Glutamatergic neuron (in vitro differentiated cells): Measurements from ENCODE around the gene OR10H5. TPM values are rescaled to one million over a fixed set of nuclear protein-coding genes. Genes with fewer than 3 reads are reported as not detected.
"Not testable (repeated sequence)": the region's sequence is repeated elsewhere in the genome, so short reads cannot be mapped to it uniquely, and the experiment has no call there.

ENCODE experiments used
- DNase-seq: peaks from one replicate; pipeline ENCODE4 v3.0.0; 2022
- H3K27ac Mint-ChIP-seq: one replicate; pipeline ENCODE4 v1.8.0; 2020; ENCODE audit warnings: mild to moderate bottlenecking, mixed read lengths, inconsistent platforms; ENCODE audit not compliant: unreplicated experiment
- H3K27me3 Mint-ChIP-seq: one replicate; pipeline ENCODE4 v1.8.0; 2020; ENCODE audit warnings: mild to moderate bottlenecking, moderate library complexity, mixed read lengths, inconsistent platforms; ENCODE audit not compliant: unreplicated experiment
- H3K36me3 Mint-ChIP-seq: one replicate; pipeline ENCODE4 v1.8.0; 2020; ENCODE audit warnings: mild to moderate bottlenecking, mixed read lengths, inconsistent platforms; ENCODE audit not compliant: unreplicated experiment
- H3K4me1 Mint-ChIP-seq: one replicate; pipeline ENCODE4 v1.8.0; 2020; ENCODE audit warnings: mild to moderate bottlenecking, low read depth, mixed read lengths, inconsistent platforms; ENCODE audit not compliant: unreplicated experiment
- H3K4me3 Mint-ChIP-seq: one replicate; pipeline ENCODE4 v1.8.0; 2020; ENCODE audit warnings: mild to moderate bottlenecking, mixed read lengths, inconsistent platforms; ENCODE audit not compliant: unreplicated experiment
- H3K9me3 Mint-ChIP-seq: one replicate; pipeline ENCODE4 v1.8.0; 2020; ENCODE audit warnings: mild to moderate bottlenecking, moderate library complexity, mixed read lengths, inconsistent platforms; ENCODE audit not compliant: unreplicated experiment
- total RNA-seq: library from RNA; stranded (reverse); fragmentation: NEBNext Ultra II Directional; extraction: Animal tissue kit (Norgen Biotek cat#: 25700); gene quantifications from one replicate; pipeline ENCODE4 v1.2.1, GENCODE V29; 2021; ENCODE audit not compliant: unreplicated experiment
- TF ChIP-seq, protein P1 (sequence below): fragments of 200-600 bp; sonication (generic); IDR thresholded peaks from one replicate; pipeline ENCODE4 v1.5.0; 2021; ENCODE audit not compliant: partially characterized antibody, unreplicated experiment

Gene OR10H5
- total RNA-seq, 1 donor from 2014 or later = not detected

GRCh38 chr19:15782211-15782610, 5.2 kb upstream of the OR10H5 start:
- no peak for DNase-seq
- Mint-ChIP-seq H3K4me3 (no peak overlapping the region), H3K9me3 (peaks cover 3% of the 10 kb centered on the region), H3K27me3 (peaks cover 7% of the 10 kb centered on the region), H3K4me1 (no peaks in the 10 kb centered on the region), H3K36me3 (no peaks in the 10 kb centered on the region), H3K27ac (no peak overlapping the region)
- TF ChIP-seq, protein P1, sequence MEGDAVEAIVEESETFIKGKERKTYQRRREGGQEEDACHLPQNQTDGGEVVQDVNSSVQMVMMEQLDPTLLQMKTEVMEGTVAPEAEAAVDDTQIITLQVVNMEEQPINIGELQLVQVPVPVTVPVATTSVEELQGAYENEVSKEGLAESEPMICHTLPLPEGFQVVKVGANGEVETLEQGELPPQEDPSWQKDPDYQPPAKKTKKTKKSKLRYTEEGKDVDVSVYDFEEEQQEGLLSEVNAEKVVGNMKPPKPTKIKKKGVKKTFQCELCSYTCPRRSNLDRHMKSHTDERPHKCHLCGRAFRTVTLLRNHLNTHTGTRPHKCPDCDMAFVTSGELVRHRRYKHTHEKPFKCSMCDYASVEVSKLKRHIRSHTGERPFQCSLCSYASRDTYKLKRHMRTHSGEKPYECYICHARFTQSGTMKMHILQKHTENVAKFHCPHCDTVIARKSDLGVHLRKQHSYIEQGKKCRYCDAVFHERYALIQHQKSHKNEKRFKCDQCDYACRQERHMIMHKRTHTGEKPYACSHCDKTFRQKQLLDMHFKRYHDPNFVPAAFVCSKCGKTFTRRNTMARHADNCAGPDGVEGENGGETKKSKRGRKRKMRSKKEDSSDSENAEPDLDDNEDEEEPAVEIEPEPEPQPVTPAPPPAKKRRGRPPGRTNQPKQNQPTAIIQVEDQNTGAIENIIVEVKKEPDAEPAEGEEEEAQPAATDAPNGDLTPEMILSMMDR = no peak

GRCh38 chr19:15782896-15783295, 4.6 kb upstream of the OR10H5 start:
- H3K27ac Mint-ChIP-seq, H3K36me3 Mint-ChIP-seq, DNase-seq, H3K4me3 Mint-ChIP-seq, H3K4me1 Mint-ChIP-seq, H3K27me3 Mint-ChIP-seq, H3K9me3 Mint-ChIP-seq: not testable (repeated sequence)

GRCh38 chr19:15788594-15789270, 1.3 kb downstream of the OR10H5 start:
- TF ChIP-seq, protein P1 = no peak
- H3K27ac Mint-ChIP-seq = no peak overlapping the region
- no peaks in the 10 kb centered on the region for H3K36me3 Mint-ChIP-seq
- DNase-seq = no peak
- no peak overlapping the region for H3K4me3 Mint-ChIP-seq
- H3K9me3 Mint-ChIP-seq = peaks cover 11% of the 10 kb centered on the region
- peaks cover 2% of the 10 kb centered on the region for H3K27me3 Mint-ChIP-seq
- no peaks in the 10 kb centered on the region for H3K4me1 Mint-ChIP-seq

DNA sequence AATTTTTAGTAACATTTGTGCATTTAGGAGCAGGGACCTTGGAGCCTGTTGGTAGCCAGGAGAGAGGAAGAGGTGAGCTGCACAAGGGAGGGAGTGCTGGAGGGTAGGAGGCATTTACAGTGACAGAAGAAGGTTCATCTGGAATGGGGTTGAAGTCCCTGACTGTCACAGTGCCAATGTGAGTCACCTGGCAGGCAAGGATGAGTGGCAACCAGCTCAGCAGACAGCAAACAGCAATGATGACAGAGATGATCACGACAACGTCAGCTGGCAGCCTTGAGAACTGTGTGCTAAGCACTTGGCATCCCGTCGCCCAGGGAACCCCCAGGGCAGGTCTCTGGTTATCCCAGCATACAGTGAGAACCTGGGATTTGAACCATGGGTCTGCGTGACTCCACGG, 2.6 kb downstream of the OR10H5 start:
- no peak for DNase-seq
- Mint-ChIP-seq H3K9me3 (peaks cover 11% of the 10 kb centered on the region), H3K4me3 (no peak overlapping the region), H3K27ac (no peak overlapping the region), H3K4me1 (no peaks in the 10 kb centered on the region), H3K27me3 (peaks cover 2% of the 10 kb centered on the region), H3K36me3 (no peaks in the 10 kb centered on the region)
- TF ChIP-seq, protein P1 = no peak

DNA sequence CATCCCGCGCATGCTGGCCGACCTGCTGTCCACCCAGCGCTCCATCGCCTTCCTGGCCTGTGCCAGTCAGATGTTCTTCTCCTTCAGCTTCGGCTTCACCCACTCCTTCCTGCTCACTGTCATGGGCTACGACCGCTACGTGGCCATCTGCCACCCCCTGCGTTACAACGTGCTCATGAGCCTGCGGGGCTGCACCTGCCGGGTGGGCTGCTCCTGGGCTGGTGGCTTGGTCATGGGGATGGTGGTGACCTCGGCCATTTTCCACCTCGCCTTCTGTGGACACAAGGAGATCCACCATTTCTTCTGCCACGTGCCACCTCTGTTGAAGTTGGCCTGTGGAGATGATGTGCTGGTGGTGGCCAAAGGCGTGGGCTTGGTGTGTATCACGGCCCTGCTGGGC, 6.8 kb downstream of the OR10H5 start:
- not testable (repeated sequence) for H3K36me3 Mint-ChIP-seq, H3K27me3 Mint-ChIP-seq, H3K27ac Mint-ChIP-seq, H3K4me1 Mint-ChIP-seq, DNase-seq, H3K4me3 Mint-ChIP-seq
- peaks cover 10% of the 10 kb centered on the region for H3K9me3 Mint-ChIP-seq

DNA sequence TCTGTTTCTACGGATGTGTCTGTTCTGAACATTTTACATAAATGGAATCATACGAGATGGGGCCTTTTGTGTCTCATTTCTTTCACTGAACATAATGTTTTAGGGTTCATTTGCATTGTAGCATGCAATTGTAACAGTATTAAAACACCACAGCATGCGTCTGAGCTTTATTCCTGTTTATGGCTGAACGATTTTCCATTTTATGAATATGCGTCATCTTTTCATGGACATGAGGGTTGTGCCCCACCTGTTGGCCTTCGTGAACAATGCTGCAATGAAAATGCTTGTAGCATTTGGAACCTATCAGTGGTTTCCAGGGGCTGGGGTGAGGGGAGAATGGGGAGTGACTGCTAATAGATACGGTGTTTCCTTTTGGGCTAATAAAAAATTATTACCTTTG, 22.9 kb downstream of the OR10H5 start:
- Mint-ChIP-seq H3K4me3 (no peak overlapping the region), H3K27ac (no peak overlapping the region), H3K36me3 (no peaks in the 10 kb centered on the region), H3K27me3 (peaks cover 7% of the 10 kb centered on the region), H3K4me1 (no peaks in the 10 kb centered on the region), H3K9me3 (peaks cover 8% of the 10 kb centered on the region)
- DNase-seq = no peak
- TF ChIP-seq, protein P1 = no peak
